Right hindlimb (tissue), 1 donor: ENCODE measurements around the gene SLC25A20.
"Not testable (repeated sequence)": the region's sequence is repeated elsewhere in the genome, so short reads cannot be mapped to it uniquely, and the experiment has no call there.

Experiments
- DNase-seq: peaks from one replicate; pipeline ENCODE4 v3.0.0-alpha.2; 2018

SLC25A20 gene

GRCh38 chr3:48898383-48899234, at the start of gene SLC25A20:
Gene SLC25A20 (minus strand): TSS chr3:48898882. CDS start chr3:48898794, 88 bp downstream.
- peak; percentile 92 for DNase-seq

GRCh38 chr3:48945891-48946549, 47.3 kb upstream of the SLC25A20 start:
- DNase-seq: no peak

GRCh38 chr3:48945432-48945831, 46.8 kb upstream of the SLC25A20 start:
- no peak for DNase-seq

GRCh38 chr3:48938689-48939088, 40.0 kb upstream of the SLC25A20 start:
- no peak for DNase-seq

GRCh38 chr3:48938156-48938555, 39.5 kb upstream of the SLC25A20 start:
- DNase-seq: no peak

- DNase-seq: no peak
Observed at GRCh38 chr3:48935530-48935929, 36.8 kb upstream of the SLC25A20 start.

GRCh38 chr3:48934333-48934991, 35.8 kb upstream of the SLC25A20 start:
- DNase-seq: no peak

- DNase-seq: no peak
Observed at GRCh38 chr3:48931944-48932580, 33.4 kb upstream of the SLC25A20 start.

GRCh38 chr3:48930590-48930989, 31.9 kb upstream of the SLC25A20 start:
- DNase-seq: no peak

GRCh38 chr3:48929358-48930035, 30.8 kb upstream of the SLC25A20 start:
- DNase-seq: no peak

- DNase-seq: no peak
Observed at GRCh38 chr3:48928679-48929078, 30.0 kb upstream of the SLC25A20 start.

GRCh38 chr3:48927928-48928327, 29.2 kb upstream of the SLC25A20 start:
- no peak for DNase-seq

GRCh38 chr3:48926425-48927392, 28.0 kb upstream of the SLC25A20 start:
- DNase-seq: no peak

- peak; percentile 28 for DNase-seq
Observed at GRCh38 chr3:48919215-48920138, 20.8 kb upstream of the SLC25A20 start.

GRCh38 chr3:48918388-48919214, 19.9 kb upstream of the SLC25A20 start, which contains the start of gene ARIH2:
Gene ARIH2 (plus strand): TSS chr3:48918842. CDS start chr3:48927559, 8,717 bp downstream.
- peak; percentile 96 for DNase-seq

GRCh38 chr3:48915296-48915695, 16.6 kb upstream of the SLC25A20 start:
- no peak for DNase-seq

- not testable (repeated sequence) for DNase-seq
Observed at GRCh38 chr3:48907026-48907425, 8.3 kb upstream of the SLC25A20 start.

GRCh38 chr3:48899273-48899672, 591 bp upstream of the SLC25A20 start:
- no peak for DNase-seq
